MCF 10A (cell line): ENCODE measurements around the gene SLC25A17. TPM values are rescaled to one million over a fixed set of nuclear protein-coding genes. Genes with fewer than 3 reads are reported as not detected.
"Not testable (repeated sequence)": the region's sequence is repeated elsewhere in the genome, so short reads cannot be mapped to it uniquely, and the experiment has no call there.

Source experiments
- Bru-seq: library from RNA; stranded (reverse); fragments of 400-500 nt; gene quantifications from one replicate; lab custom pipeline; 2021; lab: Mats Ljungman, UMichigan
- BruChase-seq, 2 experiments: library from RNA; stranded (reverse); fragments of 400-500 nt; gene quantifications; one replicate each; lab custom pipeline; 2021; lab: Mats Ljungman, UMichigan
- BruUV-seq: library from RNA; stranded (reverse); fragments of 400-500 nt; replicated peaks from 2 replicates; lab custom pipeline; 2021; lab: Mats Ljungman, UMichigan
- CTCF ChIA-PET: fragments of 300-600 bp; sonication (Branson Sonifier 250); formaldehyde crosslinking; extraction: SDS; loops from one replicate; lab custom pipeline; 2021; ENCODE audit warnings: antibody characterized with exemption, inconsistent platforms; lab: Yijun Ruan, JAX
- POLR2A ChIA-PET: fragments of 300-600, 350-650 bp; sonication (Branson Sonifier 250); formaldehyde crosslinking; extraction: SDS; loops from one replicate; lab custom pipeline; 2020; ENCODE audit warnings: antibody characterized with exemption, inconsistent platforms; lab: Yijun Ruan, JAX
- DNase-seq: peaks from one replicate; pipeline ENCODE4 v3.0.0-alpha.2; 2018; ENCODE audit not compliant: unreplicated experiment
- H3K27ac Mint-ChIP-seq: one replicate; pipeline ENCODE4 v1.8.0; 2022; ENCODE audit warnings: mild to moderate bottlenecking, low read depth, mixed read lengths; ENCODE audit not compliant: unreplicated experiment
- H3K27me3 Mint-ChIP-seq: one replicate; pipeline ENCODE4 v1.8.0; 2022; ENCODE audit warnings: mixed read lengths; ENCODE audit not compliant: insufficient read depth, unreplicated experiment
- H3K36me3 Mint-ChIP-seq: one replicate; pipeline ENCODE4 v1.8.0; 2022; ENCODE audit warnings: mild to moderate bottlenecking, moderate library complexity, mixed read lengths; ENCODE audit not compliant: insufficient read depth, unreplicated experiment
- H3K4me1 Mint-ChIP-seq: one replicate; pipeline ENCODE4 v1.8.0; 2022; ENCODE audit warnings: mixed read lengths; ENCODE audit not compliant: insufficient read depth, unreplicated experiment
- H3K4me3 Mint-ChIP-seq: one replicate; pipeline ENCODE4 v1.8.0; 2022; ENCODE audit warnings: mild to moderate bottlenecking, moderate library complexity, mixed read lengths; ENCODE audit not compliant: unreplicated experiment
- H3K9me3 Mint-ChIP-seq: one replicate; pipeline ENCODE4 v1.8.0; 2022; ENCODE audit warnings: mixed read lengths; ENCODE audit not compliant: unreplicated experiment
- CTCF ChIP-seq: fragments of 200-600 bp; IDR thresholded peaks from one replicate; pipeline ENCODE4 v1.8.0; 2022; ENCODE audit warnings: antibody characterized with exemption, mild to moderate bottlenecking; ENCODE audit not compliant: unreplicated experiment
- intact Hi-C: fragments of 100-400 bp; cut with micrococcal nuclease; formaldehyde crosslinking; loops from 2 replicates; pipeline ENCODE4 v1.14.1; 2022
- long read RNA-seq: library from polyadenylated mRNA; stranded (forward); transcript quantifications from one replicate; pipeline ENCODE4 v2.0.0, GENCODE V29; 2022
- total RNA-seq: library from RNA; stranded (reverse); gene quantifications from 2 replicates; pipeline ENCODE4 v1.2.3, GENCODE V29; 2022

The SLC25A17 gene, protein sequence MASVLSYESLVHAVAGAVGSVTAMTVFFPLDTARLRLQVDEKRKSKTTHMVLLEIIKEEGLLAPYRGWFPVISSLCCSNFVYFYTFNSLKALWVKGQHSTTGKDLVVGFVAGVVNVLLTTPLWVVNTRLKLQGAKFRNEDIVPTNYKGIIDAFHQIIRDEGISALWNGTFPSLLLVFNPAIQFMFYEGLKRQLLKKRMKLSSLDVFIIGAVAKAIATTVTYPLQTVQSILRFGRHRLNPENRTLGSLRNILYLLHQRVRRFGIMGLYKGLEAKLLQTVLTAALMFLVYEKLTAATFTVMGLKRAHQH
- total RNA-seq (21.1 and 22.3 TPM in 2 replicates), Bru-seq, nascent RNA (percentile 73 among the genes with signal in this experiment), BruChase-seq, experiment 1, labeled RNA remaining after a 6-hour chase (percentile 79 among the genes with signal in this experiment), BruChase-seq, experiment 2, labeled RNA remaining after a 2-hour chase (percentile 79 among the genes with signal in this experiment)
- long read RNA-seq, transcript SLC25A17-210 (9 exons, 2,262 nt) = major isoform, 19 of 30 reads
- long read RNA-seq, partial matches to known transcripts = 3 of 30 reads
- long read RNA-seq, other reads (novel, unspliced or antisense) = 8 of 30 reads

DNA sequence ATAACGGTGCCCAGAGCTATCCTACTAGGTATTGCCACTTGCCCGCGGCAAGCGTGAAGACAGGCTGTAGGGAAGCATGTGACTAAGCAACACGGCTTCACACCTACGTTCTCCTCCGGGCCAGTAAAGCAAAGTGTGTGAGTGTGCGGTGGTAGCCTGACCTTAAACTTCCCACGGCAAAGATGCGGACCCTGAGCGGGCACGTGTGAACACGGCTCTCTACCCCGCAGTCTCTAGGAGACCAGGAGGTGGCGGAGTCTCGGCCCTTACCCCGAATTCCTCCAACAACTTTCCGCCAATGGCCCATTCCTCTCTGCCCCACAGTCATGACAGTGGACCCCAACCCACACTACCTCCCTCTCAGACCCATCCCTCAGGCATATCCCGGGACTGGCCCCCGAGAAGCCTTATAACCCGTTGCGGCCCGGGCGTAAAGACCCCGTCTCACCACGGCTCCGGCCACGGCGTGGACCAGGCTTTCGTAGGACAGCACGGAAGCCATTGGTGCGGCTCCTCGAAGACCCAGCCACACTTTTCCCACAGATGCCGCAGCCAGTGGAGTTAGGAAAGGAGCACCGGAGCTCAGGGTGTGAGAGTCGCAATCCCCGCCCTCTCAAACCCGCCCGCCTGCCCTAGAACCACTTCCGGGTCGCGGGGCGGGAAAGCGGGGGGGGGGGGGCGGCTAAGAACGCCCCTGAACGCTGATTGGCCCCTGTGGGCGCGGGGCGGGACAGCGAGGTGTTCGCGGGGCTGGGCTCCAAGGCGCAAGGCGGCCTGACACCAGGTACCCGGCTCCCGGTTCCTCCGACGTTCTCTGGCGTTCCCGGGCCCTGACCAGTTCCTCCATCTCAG is at the start of gene SLC25A17:
SLC25A17 (minus strand) TSS at position 600 of the 852 bp plus-strand sequence; CDS start at position 502, 98 bp downstream.
- Mint-ChIP-seq H3K27ac (peak within 1 kb of the TSS; percentile 94), H3K36me3 (peaks cover 22% of the 10 kb centered on the region), H3K4me1 (peaks cover 16% of the 10 kb centered on the region), H3K4me3 (peak within 1 kb of the TSS; percentile 95), H3K9me3 (no peaks in the 10 kb centered on the region), H3K27me3 (no peaks in the 10 kb centered on the region)
- ChIA-PET POLR2A (interaction anchor here (0.6 to 6.6 kb wide), 14 partner anchors 9 to 1998 kb away, joined by 3 to 58 read pairs (median 3); partner anchors contain the start of genes ST13 and XPNPEP3), CTCF (interaction anchor here (0.6 to 1.6 kb wide), 9 partner anchors 9 to 640 kb away, joined by 3 to 7 read pairs (median 3); partner anchors contain the start of gene ST13)
- DNase-seq = peak; percentile 90
- intact Hi-C loops = no loop called here
- peak; percentile 25 for TF ChIP-seq CTCF
- no TSS peak for BruUV-seq

- peaks cover 55% of the 10 kb centered on the region for H3K36me3 Mint-ChIP-seq
- H3K4me3 Mint-ChIP-seq, DNase-seq, H3K4me1 Mint-ChIP-seq, intact Hi-C loops, H3K27me3 Mint-ChIP-seq, H3K9me3 Mint-ChIP-seq, BruUV-seq: not testable (repeated sequence)
- H3K27ac Mint-ChIP-seq = peak overlapping the region; percentile 25
- ChIA-PET POLR2A (interaction anchor here (5.1 kb wide), 1 partner anchor 10 kb away, joined by 58 read pairs; the partner anchor contains the start of genes ST13 and XPNPEP3), CTCF (interaction anchor here (0.6 to 1.3 kb wide), 2 partner anchors 23 to 31 kb away, joined by 3 to 8 read pairs; no protein-coding TSS in a partner anchor)
These were observed 49.2 kb upstream of the SLC25A17 start for GRCh38 chr22:40868379-40868778.

DNA sequence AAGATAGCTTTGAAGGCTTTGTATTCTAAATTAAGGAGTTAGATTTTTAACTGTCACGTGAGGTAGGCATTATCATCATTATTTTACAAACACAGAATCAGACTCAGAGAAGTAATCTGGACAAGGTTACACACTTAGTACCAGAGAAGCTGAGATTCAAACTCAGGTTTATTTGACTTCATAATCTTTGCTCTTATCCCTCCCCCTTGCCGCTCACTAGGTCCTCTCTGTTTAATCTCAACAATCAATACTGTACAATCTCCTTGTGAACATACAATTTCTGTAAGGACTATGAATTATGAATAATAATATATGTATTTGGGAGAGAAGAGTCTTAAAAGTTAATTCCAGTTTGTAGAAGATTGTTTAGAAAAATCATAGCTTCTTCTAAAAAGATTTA is 48.0 kb upstream of the SLC25A17 start:
- no TSS peak for BruUV-seq
- POLR2A ChIA-PET = interaction anchor here (0.6 to 5.1 kb wide), 4 partner anchors 9 to 535 kb away, joined by 3 to 58 read pairs (median 3); partner anchors contain the start of genes ST13 and XPNPEP3
- no peak for TF ChIP-seq CTCF
- Mint-ChIP-seq H3K27ac (no peak overlapping the region), H3K36me3 (peaks cover 42% of the 10 kb centered on the region), H3K4me3 (no peak overlapping the region), H3K9me3 (no peaks in the 10 kb centered on the region), H3K27me3 (no peaks in the 10 kb centered on the region), H3K4me1 (peaks cover 5% of the 10 kb centered on the region)
- DNase-seq = no peak
- intact Hi-C loops = no loop called here
- CTCF ChIA-PET = interaction anchor here (1.3 kb wide), 1 partner anchor 32 kb away, joined by 8 read pairs; no protein-coding TSS in a partner anchor

DNA sequence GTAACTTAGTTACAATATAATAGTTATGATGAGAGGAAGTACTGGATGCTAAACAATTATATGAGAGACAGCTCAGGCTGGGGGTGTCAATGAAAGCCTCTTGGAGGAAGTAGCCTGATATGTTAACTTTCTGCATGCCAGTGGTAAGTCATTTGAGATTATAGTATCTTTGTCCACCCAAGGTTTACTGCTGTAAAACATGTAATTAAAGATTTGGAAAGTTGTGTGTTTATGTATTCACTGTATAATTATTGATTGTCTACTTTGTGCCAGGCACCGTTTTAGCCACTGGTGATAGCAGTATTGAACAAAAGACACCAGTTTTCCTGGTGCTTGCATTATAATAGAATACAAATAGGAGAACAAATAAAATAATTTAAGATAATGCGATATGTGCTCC is 43.4 kb upstream of the SLC25A17 start:
- H3K27ac Mint-ChIP-seq = no peak overlapping the region
- DNase-seq = no peak
- H3K9me3 Mint-ChIP-seq = no peaks in the 10 kb centered on the region
- H3K36me3 Mint-ChIP-seq = peaks cover 31% of the 10 kb centered on the region
- ChIA-PET POLR2A (interaction anchor here (1.0 kb wide), 1 partner anchor 9 kb away, joined by 3 read pairs; no protein-coding TSS in a partner anchor), CTCF (interaction anchor here (1.2 kb wide), 1 partner anchor 180 kb away, joined by 3 read pairs; no protein-coding TSS in a partner anchor)
- no TSS peak for BruUV-seq
- no peaks in the 10 kb centered on the region for H3K27me3 Mint-ChIP-seq
- no peak overlapping the region for H3K4me3 Mint-ChIP-seq
- no peak for TF ChIP-seq CTCF
- H3K4me1 Mint-ChIP-seq = peaks cover 12% of the 10 kb centered on the region
- intact Hi-C loops = no loop called here
